Stimulated activated CD8-positive, alpha-beta memory T cell treated with anti-CD3 and anti-CD28 coated beads, Interleukin-7, amount 100 ng/mL, for 24 hours (primary cell): ENCODE measurements around the gene THAP8.
"Not testable (repeated sequence)": the region's sequence is repeated elsewhere in the genome, so short reads cannot be mapped to it uniquely, and the experiment has no call there.

Experiments used
- DNase-seq: peaks from one replicate; pipeline ENCODE4 v3.0.0-alpha.2; 2020; ENCODE audit warnings: low read depth

The THAP8 gene

GRCh38 chr19:36068810-36069499 lies 14.9 kb upstream of the THAP8 start:
- not testable (repeated sequence) for DNase-seq

DNA sequence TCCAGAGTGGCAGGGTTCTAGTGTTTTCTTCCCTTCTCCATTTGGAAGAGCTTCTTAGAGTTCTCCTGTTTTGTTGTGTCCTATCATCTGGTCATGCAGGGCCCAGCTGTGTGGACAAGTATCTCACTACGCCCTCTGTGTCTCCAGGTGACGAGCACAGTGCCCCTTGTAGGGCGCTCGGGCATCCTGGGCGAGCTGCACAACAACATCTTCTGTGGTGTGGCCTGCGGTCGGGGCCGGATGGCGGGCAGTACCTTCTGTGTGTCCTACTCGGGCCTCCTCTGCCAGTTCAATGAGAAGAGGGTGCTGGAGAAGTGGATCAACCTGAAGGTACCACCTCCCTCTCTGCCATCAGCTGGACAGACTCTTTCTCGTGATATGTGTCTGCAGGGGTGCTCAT lies 13.6 kb upstream of the THAP8 start:
- no peak for DNase-seq

GRCh38 chr19:36064826-36065225 lies 10.7 kb upstream of the THAP8 start:
- no peak for DNase-seq

- no peak for DNase-seq
Observed at GRCh38 chr19:36061367-36061766, 7.3 kb upstream of the THAP8 start.

DNA sequence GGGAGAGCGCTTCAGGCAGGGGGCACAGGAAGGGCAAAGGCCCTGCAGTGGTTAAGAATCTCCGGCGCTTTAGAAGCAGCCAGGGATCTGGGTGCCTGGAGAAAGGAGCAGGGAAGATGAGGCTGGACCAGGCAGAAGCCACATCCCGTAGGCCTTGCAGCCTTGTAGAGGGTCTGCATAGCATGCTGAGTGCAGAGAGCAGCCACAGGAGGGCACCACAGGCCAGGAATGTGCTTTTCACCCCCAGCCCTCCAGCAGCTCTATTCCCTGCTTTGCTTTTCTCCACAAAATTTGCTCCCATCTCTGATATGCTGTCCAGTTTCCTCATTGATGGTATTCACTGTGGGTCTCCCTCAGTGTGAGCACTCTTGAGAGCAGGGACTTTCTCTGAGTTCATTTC lies 6.3 kb upstream of the THAP8 start:
- DNase-seq, result no peak

DNA sequence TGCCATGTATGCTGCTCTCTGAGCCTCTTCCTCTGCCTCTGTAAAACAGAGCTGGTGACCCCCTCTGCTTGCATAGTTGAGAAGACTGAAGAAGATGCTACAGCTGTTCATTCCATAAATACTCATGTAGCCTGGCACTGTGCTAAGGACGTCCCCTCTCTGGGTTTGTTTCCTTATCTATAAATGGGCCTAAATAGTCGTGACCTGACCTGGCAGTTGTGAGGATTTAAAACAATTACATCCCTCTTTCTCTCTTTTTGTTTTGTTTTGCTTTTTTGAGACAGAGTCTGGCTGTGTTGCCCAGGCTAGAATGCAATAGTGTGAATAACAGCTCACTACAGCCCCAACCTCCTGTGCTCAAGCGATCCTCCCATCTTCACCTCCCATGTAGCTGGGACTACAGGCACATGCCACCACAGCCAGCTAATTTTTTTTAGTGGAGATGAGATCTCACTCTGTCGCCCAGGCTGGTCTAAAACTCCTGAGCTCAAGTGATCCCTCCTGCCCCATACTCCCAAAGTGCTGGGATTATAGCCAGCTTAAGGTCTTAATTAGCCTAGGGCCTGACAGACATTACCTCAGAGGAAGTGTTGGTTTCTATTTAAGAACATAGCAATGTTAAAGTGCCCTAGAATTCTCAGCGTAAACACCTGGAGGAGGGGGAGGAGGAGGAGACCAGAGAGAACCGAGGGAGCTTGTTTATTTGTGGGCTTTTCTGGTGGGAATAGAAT lies 5.3 kb upstream of the THAP8 start:
- DNase-seq, result no peak

DNA sequence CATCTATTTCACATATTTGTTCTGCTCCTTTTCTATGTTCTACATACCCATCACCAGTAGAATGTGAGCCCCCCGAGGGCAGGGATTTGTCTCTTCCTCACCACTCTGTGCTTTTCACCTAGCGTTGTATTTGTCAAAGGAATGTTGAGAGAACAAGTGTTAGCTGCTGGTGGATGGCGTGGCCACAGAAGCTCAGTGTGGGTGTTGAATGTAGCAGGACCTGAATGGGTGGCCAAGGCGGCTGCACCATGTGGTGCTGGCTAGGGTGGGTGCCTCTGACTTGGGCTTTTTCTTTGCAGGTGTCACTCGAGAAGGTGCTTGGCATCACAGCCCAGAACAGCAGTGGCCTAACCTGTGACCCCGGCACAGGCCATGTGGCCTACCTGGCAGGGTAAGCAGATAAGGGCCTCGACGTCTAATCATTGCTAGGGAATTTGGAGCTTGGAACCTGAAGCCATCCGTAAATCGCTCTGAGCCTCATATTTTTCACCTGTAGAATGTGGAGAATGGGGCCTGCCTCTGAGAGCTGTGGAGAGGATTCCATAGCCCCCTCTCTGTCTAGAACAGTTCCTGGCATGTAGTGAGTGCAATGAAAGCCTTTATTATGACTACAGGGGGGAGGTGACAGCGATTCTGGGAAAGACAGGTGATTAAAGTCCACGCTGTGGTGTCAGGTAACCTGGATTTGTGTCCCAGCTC lies 4.5 kb upstream of the THAP8 start:
- no peak for DNase-seq

DNA sequence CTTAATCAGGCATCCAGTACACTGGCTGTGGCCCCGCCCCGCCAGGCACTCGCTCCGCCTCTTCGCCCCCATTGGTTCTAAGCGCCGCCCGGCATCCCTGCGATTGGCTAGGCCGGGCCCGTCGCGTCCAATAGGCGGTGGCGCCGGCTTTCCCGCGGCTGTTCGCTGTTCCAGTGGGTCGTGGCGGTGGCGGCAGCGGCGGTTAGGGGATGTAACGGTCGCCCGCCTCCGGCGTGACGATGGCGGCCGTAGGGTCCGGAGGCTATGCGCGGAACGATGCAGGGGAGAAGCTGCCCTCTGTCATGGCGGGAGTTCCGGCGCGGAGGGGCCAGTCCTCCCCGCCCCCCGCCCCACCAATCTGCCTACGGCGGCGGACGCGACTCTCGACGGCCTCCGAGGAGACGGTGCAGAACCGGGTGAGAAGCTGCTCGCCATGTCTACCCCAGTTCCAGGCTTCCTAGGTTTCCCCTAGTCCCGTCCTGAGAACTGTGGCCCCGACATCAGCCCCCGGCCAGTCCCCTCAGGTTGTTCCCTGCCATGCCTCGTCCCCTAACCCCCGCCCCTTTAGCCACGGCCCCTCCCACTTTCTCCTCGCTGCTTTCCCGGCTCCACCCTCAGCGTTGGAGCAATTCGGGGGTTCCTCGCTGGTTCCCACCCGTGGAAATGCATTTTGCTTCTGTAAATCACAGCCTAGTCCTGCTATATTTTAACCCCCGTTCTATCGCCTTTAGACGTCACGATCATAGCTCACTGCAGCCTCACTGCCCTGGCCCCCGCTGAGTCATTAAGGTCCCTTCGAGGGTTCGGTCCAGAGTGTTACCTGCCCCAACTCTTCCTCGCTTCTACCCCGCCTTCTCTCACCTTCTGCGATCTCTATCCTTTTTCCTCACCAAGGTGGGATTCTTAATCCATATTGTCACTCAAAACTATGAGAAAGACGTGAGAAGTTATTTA lies 925 bp upstream of the THAP8 start, which contains the start of gene WDR62:
Gene WDR62 (plus strand): TSS at position 165 of the 954 bp plus-strand sequence. CDS start 75 bp downstream, at position 240.
- peak; percentile 91 for DNase-seq

- no peak for DNase-seq
Observed at GRCh38 chr19:36051637-36052036, 2.4 kb downstream of the THAP8 start.

- DNase-seq, result no peak
Observed at GRCh38 chr19:36051236-36051635, 2.8 kb downstream of the THAP8 start.

DNA sequence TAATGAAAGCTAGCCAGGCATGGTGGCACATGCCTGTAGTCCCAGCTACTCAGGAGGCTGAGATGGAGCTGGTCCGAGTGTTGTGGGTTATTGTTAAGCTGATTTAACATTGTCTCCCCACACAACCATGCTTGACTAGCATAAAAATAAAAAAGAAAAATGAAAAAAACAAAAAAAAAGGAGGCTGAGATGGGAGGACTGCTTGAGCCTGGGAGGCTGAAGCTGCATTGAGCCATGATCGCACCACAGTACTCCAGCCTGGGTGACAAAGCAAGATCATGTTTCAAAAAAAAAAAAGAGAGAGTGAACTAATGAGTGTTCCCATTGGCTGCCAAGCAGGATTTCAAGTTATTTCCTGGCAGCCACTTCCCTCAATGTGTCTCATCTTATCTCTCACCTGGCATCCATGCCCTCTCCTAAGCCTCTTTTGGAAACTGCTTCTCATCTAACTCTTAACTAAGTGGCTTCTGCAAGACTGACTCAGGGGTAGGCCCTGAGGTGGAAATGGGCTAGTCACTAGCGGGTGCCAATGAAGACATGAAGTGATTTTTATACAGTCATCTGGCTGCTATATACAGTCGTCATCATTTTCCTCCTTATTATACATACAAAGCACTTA lies 4.9 kb downstream of the THAP8 start:
- no peak for DNase-seq

- DNase-seq, result no peak
Observed at GRCh38 chr19:36047835-36048234, 6.2 kb downstream of the THAP8 start.

GRCh38 chr19:36046443-36047050 lies 7.5 kb downstream of the THAP8 start:
- DNase-seq, result no peak

DNA sequence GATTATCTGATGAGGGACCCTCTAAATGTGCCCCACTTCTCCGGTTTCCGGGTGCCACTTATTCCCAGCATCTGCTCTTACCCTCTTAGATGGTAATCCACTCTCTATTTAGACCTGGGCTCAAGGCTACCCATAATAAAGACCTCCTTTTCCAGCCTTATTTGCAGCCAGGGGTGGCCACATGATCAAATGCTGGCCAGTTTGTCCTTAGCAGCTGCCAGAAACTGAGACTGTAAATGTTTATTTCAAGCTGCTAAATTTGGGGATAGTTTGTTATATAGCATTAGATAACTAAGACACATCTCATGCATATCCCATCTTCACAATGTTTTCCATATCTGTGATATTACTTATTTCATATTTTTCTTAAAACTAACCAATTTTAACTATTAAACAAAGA lies 10.1 kb downstream of the THAP8 start:
- DNase-seq, result no peak

DNA sequence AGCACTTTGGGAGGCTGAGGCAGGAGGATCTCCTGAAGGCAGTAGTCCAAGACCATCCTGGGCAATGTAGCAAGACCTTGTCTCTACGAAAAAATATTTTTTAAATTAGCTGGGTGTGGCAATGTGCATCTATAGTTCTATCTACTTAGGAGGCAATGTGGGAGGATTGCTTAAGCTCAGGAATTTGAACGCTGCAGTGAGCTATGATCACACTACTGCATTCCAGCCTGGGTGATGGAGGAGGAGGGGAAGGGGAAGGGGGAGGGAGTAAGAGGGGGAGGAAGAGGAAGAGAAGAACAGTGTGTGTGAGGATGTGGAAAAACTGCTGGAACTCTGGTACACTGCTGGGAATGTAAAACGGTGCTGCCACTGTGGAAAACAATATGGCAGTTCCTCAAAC lies 12.3 kb downstream of the THAP8 start:
- DNase-seq, result no peak

DNA sequence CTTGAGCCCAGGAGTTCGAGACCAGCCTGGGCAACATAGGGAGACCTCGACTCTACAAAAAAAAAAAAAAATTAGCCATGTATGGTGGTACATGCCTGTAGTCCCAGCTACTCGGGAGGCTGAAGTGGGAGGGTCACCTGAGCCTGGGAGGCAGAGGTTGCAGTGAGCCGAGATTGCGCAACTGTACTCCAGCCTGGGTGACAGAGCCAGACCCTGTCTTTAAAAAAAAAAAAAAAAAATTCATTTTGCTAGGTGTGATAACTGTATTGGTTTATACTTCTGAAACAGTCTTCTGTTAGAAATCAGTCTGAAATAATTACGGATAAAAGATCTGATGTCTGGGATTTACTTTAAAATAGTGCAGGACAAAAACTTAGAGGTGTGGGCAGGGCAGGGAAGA lies 13.0 kb downstream of the THAP8 start:
- not testable (repeated sequence) for DNase-seq

DNA sequence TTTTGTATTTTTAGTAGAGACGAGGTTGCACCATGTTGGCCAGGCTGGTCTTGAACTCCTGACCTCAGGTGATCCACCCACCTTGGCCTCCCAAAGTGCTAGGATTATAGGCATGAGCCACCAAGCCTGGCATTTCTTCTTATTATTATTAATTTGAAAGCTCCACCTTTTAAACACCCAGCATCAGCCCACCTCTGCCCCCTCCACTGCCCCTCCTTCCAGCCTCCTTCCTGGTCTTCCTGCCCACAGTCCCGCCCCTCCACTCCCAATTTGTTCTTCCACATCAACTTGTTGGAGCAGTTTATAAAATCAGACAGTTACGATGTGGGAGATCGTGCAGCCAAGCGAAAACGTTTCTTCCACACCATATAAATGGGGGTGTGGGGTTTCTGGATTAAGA lies 13.6 kb downstream of the THAP8 start:
- DNase-seq, result no peak

GRCh38 chr19:36032251-36033104 lies 21.6 kb downstream of the THAP8 start, which contains the start of gene CLIP3:
TSS of gene CLIP3 (minus strand) at chr19:36032873. CDS start at chr19:36032357, 516 bp downstream.
- DNase-seq, result peak; percentile 27

DNA sequence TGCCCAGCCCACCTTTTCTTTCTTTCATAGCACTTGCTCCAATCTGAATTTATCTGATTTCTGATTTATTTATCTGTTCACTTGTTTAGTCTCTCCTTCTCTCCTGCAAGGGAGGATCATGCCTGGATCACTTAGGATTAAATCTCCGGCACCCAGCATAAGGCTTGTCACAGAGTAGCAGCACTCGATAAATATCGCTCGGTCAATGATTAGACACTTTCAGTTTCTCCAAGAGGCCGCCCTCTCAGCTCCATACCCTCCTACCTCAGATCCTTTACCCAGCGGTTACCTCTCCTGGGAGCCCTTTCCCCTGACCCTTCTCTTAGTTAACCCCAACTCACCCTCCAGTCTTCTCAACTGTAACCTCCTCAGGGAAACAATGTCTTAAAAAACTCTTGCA lies 22.8 kb downstream of the THAP8 start:
- DNase-seq, result no peak
